Measurements from ENCODE around the gene IAPP.
"Not testable (repeated sequence)": the region's sequence is repeated elsewhere in the genome, so short reads cannot be mapped to it uniquely, and the experiment has no call there.

IAPP gene

GRCh38 chr12:21381320-21381719, 8.6 kb downstream of the IAPP start:
- not testable (repeated sequence) for DNase-seq (ENCODE audit: low spot score)

- DNase-seq (ENCODE audit: low spot score) = no peak
Measured at GRCh38 chr12:21384261-21384660, 11.6 kb downstream of the IAPP start.

GRCh38 chr12:21387174-21387573, 14.5 kb downstream of the IAPP start:
- DNase-seq (ENCODE audit: low spot score) = no peak

GRCh38 chr12:21392384-21392783, 19.7 kb downstream of the IAPP start:
- DNase-seq (ENCODE audit: low spot score) = no peak

GRCh38 chr12:21394828-21395626, 22.3 kb downstream of the IAPP start:
- not testable (repeated sequence) for DNase-seq (ENCODE audit: low spot score)

GRCh38 chr12:21413369-21414277, 40.9 kb downstream of the IAPP start:
- DNase-seq (ENCODE audit: low spot score) = no peak

GRCh38 chr12:21416511-21417121, 43.9 kb downstream of the IAPP start:
- DNase-seq (ENCODE audit: low spot score) = no peak

- not testable (repeated sequence) for DNase-seq (ENCODE audit: low spot score)
Measured at GRCh38 chr12:21418398-21418797, 45.7 kb downstream of the IAPP start.

GRCh38 chr12:21419009-21419699, 46.5 kb downstream of the IAPP start:
- DNase-seq (ENCODE audit: low spot score) = not testable (repeated sequence)

GRCh38 chr12:21428241-21428640, 55.5 kb downstream of the IAPP start:
- DNase-seq (ENCODE audit: low spot score) = no peak
